Muscle layer of colon (tissue), 2 donors: ENCODE measurements around the gene DNMT3A.

Experiments used
- H3K27ac ChIP-seq: one replicate; pipeline ENCODE4 v1.7.0; 2013; ENCODE audit warnings: low read depth, mild to moderate bottlenecking, low read length, moderate library complexity
- H3K27me3 ChIP-seq, 2 donors: one replicate each; pipeline ENCODE4 v1.7.0; 2013; ENCODE audit warnings: low read length in 2 of 2, mild to moderate bottlenecking in 2 of 2; ENCODE audit not compliant: insufficient read depth in 2 of 2, control insufficient read depth in 1 of 2
- H3K36me3 ChIP-seq: one replicate; pipeline ENCODE4 v1.7.0; 2013; ENCODE audit warnings: mild to moderate bottlenecking, low read length; ENCODE audit not compliant: insufficient read depth
- H3K4me1 ChIP-seq: one replicate; pipeline ENCODE4 v1.7.0; 2013; ENCODE audit warnings: mild to moderate bottlenecking, low read length; ENCODE audit not compliant: insufficient read depth
- H3K4me3 ChIP-seq, 2 donors: one replicate each; pipeline ENCODE4 v1.7.0; 2013; ENCODE audit warnings: low read length in 2 of 2, low read depth in 1 of 2, mild to moderate bottlenecking in 1 of 2, moderate library complexity in 1 of 2
- H3K9ac ChIP-seq: one replicate; pipeline ENCODE4 v1.7.0; 2013; ENCODE audit warnings: low read length
- H3K9me3 ChIP-seq: one replicate; pipeline ENCODE4 v1.7.0; 2013; ENCODE audit warnings: mild to moderate bottlenecking, low read length
- donor health status: abdominal sarcoma.
- donor health status: Adenocarcinoma of cecum.

DNMT3A gene

DNA sequence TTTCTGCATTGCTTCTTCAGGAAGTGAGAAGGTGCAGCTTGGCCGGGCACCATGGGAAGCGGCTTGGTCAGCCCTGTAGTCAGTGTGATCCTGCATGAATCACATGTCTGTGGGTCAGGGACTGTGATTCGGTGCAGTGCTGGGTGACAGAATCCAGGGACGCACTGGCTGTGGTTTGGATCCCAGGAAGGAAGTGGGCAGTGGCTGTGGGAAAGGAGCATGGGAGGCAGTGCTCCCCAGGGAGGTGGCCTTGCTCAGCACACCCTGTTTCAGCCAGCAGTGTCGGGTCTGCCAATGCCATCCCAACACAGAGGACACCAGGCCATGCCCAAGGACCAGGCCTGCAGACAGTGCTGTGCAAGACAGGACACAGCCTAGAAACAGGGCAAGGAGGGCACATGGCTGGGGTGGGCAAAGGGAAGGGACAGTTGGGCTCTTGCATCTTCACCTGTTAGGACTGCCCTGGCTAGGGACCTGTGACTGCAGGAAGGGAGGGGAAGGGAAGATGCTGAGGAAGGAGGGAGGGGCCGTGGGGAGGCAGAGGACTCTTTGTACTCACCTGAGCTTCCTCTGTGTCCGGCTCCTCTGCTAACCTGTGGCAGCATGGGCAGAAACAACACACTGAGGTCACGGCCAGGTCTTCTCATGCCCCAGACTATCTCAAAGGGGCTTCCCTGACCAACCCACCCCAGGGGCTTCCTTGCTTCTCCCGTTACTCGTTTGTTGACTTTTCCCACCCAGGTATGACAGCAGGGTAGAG lies 37.2 kb upstream of the DNMT3A start:
- H3K27ac ChIP-seq, result no peak overlapping the region
- H3K9me3 ChIP-seq, result no peaks in the 10 kb centered on the region
- H3K36me3 ChIP-seq, result no peaks in the 10 kb centered on the region
- no peak overlapping the region for H3K4me3 ChIP-seq
- no peaks in the 10 kb centered on the region for H3K27me3 ChIP-seq
- no peak overlapping the region for H3K9ac ChIP-seq
- H3K4me1 ChIP-seq, result peaks cover 9% of the 10 kb centered on the region

DNA sequence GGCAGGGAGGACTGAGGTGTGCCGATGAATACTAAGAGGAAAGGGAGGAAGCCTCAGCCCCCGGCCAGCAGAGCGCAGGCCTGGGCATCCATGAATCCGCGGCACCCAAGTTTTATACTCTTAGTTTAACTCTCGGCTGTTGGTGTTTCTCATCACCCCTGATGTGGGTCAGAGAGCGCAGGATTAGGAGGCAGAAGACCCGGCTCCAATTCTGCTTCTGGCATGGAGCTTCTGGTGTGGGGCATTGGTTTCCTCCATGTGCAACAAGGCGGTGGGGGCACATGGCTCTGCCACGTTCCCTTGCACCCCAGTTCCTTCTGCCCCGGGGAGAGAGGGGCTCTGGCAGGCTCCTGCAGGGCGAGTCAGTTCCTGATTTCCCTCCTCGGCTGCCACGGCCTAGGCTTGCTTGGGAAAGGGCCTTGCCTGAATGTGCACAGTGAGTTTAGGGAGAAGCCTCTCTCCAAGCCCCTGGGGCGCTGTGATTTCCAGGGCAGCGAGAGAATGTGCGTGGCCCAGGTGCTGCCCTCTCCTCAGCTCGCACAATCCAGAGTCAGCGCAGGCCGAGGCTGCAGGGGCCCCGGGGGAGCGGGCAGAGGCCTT lies 36.2 kb upstream of the DNMT3A start:
- Histone ChIP-seq H3K27me3 (no peaks in the 10 kb centered on the region), H3K4me3 (no peak overlapping the region), H3K27ac (no peak overlapping the region), H3K9me3 (no peaks in the 10 kb centered on the region), H3K4me1 (peaks cover 9% of the 10 kb centered on the region), H3K9ac (no peak overlapping the region), H3K36me3 (no peaks in the 10 kb centered on the region)

DNA sequence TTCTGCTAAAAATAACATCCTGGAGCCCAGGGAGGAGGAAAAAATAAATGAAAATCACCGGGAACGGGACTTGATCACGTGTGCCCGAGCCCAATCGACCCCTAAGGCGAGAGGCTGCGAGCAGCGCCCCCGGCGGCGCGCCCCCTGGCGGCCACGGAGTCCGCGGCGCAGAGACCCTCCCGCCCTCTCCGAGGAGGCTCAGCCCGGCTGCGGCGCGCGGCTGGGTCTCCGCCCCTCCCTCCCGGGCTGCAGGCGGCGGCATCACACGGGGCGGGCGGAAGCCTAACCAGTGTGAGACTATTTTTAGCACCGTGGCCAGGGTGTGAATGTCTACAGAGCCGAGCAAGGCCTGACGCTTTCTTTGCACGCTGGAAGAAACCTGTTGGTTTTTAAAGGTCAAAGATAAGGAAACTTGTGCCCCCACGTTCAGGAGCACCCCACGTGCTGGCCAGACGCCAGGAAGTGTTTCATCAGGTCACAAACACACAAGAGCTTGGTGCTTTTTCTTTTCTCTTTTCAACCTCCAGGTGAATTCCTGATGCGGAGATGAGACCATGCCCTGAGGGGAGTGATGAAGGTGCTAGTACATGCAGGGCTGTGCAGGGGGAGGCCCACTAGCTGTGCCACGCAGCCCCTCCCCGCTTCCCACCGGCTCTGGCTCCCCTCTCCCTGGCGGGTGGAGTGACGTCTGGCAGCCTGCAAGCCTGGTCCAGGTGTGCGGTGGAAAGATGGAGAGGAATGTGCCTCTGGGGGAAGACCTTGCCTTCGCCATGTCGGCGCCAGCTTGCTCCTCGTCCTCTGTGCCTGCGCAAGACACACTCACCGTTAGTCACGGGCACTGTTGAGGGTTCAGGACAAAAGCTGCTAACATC lies 35.3 kb upstream of the DNMT3A start:
- H3K27ac ChIP-seq, result no peak overlapping the region

DNA sequence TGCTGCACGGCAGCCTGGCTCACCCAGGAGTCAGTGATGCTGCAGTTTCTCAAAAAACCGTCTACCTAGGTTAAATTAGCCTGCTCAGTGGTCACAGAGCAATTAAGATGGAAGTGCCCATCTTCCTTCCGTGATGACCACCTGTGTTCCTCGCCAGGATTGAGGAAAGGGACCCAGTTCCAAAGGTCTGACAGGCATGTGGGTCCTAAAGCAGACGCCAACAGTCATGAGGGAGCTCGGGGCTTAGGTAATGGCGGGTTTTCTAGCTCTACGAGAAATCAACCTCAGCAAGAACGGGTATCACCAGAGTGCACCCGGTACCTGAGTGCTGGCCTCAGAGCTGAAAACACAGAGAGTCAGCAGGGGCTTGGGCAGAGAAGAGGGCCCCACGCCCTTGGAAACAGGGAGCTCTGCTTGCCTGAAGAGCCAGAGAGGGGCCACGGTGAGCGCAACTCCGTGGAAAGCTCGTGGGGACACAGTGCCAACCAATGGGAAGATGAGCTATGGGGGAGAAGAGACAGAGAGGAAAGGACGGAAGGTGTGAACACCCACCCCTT lies 34.3 kb upstream of the DNMT3A start:
- Histone ChIP-seq H3K9me3 (no peaks in the 10 kb centered on the region), H3K27ac (no peak overlapping the region), H3K36me3 (no peaks in the 10 kb centered on the region), H3K4me1 (peaks cover 9% of the 10 kb centered on the region), H3K27me3 (no peaks in the 10 kb centered on the region), H3K9ac (no peak overlapping the region), H3K4me3 (peak overlapping the region; percentile 12 to 74)

More for the DNA sequence above, 35.3 kb upstream of the DNMT3A start:
- Histone ChIP-seq H3K4me3 (peak overlapping the region; percentile 12 to 74), H3K9me3 (no peaks in the 10 kb centered on the region), H3K9ac (peak overlapping the region; percentile 52), H3K36me3 (no peaks in the 10 kb centered on the region), H3K4me1 (peaks cover 9% of the 10 kb centered on the region), H3K27me3 (no peaks in the 10 kb centered on the region)

DNA sequence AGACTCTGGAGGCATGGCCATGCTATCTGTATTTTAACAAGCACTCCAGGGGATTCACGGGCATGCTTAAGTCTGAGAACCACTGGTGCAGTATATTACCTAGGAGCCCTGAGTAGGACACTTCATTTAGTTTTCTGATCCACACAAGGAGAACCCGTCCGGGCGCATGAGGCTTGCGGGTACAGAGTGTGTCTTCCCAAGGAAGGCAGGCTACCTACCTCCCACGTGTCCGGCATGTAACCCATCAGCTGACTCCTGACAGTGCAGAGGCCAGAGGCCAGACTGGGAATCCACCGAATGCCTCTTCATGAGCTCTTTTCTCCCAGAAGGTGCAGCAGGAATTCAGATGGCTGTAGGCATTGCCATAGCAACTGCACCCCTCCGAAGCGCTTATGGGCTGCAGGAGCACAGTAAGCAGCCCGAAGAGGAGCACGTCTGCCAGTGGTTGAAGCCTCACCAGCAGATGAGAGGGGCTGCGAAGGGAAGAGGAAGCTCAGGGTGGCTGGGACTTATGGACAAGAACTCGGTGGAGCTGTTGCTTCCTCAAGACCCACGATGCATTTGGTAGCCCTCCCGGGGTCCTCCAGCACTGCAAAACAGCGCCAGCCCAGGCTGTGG lies 33.8 kb upstream of the DNMT3A start:
- Histone ChIP-seq H3K36me3 (no peaks in the 10 kb centered on the region), H3K9ac (no peak overlapping the region), H3K9me3 (no peaks in the 10 kb centered on the region), H3K4me3 (no peak overlapping the region), H3K27ac (no peak overlapping the region), H3K4me1 (peaks cover 9% of the 10 kb centered on the region), H3K27me3 (no peaks in the 10 kb centered on the region)

DNA sequence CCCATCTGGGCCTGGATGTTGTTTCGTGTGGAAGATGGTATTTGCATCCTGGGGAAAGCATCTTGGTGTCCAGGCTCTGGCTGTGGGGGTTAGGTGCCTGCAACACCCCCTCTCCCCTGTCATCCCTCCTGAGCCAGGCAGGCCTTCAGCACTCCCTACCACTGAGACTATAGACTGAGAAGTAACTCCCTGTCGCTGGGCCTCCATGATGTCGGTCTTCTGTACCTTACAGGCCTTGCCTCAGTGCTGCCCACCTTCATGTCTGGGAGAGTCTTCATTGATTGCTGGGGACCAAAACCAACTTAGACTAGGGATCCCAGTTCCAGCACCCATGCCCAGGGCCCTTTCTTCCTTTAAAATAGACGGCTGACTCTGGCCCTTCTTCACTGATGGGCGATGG lies 33.1 kb upstream of the DNMT3A start:
- Histone ChIP-seq H3K36me3 (no peaks in the 10 kb centered on the region), H3K4me3 (no peak overlapping the region), H3K27me3 (no peaks in the 10 kb centered on the region), H3K27ac (no peak overlapping the region), H3K9ac (no peak overlapping the region), H3K4me1 (peaks cover 9% of the 10 kb centered on the region), H3K9me3 (no peaks in the 10 kb centered on the region)

DNA sequence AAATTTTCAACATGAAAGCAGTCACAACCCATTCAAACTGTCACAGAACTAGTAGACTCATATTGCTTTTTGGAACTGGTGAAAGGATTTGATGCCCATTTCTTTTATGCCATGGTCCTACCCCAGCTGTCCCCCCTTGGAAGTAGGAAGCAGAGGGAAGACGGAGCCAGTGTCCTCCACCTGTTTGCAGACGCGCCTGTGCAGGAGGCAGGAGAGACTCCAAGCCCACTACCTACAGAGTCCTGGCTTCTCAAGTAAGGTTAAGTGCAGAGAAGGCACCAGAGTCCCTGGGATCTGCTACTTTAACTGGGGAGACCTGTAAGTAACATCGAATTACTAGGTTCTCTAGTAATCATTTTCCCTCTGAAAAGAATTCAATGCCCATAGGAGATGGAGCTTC lies 32.7 kb upstream of the DNMT3A start:
- H3K27ac ChIP-seq, result no peak overlapping the region
- H3K4me3 ChIP-seq, result no peak overlapping the region
- H3K4me1 ChIP-seq, result peaks cover 9% of the 10 kb centered on the region
- H3K9me3 ChIP-seq, result no peaks in the 10 kb centered on the region
- no peaks in the 10 kb centered on the region for H3K27me3 ChIP-seq
- no peak overlapping the region for H3K9ac ChIP-seq
- H3K36me3 ChIP-seq, result no peaks in the 10 kb centered on the region

DNA sequence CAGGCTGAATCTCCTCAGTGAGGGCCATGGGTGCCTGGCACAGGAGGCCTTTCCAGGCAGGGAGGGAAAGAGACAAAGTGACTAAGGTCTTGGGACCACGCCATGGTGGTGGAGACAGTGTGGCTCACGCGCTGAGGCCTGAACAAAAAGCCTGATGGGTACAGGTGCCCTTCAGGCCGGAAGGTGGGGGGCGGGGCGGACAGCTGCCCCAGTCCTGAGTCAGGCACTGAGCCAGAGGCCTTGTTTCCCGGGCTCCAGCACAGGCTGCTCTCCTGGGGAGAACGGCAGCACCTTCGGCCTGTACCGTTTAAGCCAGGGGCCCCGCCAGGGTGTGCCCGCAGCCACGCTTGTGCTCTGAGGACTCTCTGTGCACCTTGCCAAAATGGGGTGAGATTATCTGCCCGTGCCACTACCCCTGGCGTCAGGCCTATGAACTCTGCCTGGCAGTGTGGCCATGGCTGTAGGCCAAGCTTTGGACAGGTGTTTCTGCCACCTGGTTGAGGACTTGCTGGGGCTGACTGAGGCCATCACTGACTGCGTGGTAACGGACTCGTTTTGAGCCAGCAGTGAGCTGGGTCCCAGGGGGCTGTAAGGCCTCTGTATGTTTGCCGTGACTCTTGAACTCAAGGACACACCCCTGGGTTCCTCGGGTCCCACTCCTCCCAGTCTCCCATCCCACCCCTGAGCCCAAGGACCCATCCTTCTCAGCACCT lies 31.7 kb upstream of the DNMT3A start:
- Histone ChIP-seq H3K27me3 (no peaks in the 10 kb centered on the region), H3K4me3 (no peak overlapping the region), H3K27ac (no peak overlapping the region), H3K9ac (no peak overlapping the region), H3K36me3 (no peaks in the 10 kb centered on the region), H3K9me3 (no peaks in the 10 kb centered on the region), H3K4me1 (peaks cover 9% of the 10 kb centered on the region)

DNA sequence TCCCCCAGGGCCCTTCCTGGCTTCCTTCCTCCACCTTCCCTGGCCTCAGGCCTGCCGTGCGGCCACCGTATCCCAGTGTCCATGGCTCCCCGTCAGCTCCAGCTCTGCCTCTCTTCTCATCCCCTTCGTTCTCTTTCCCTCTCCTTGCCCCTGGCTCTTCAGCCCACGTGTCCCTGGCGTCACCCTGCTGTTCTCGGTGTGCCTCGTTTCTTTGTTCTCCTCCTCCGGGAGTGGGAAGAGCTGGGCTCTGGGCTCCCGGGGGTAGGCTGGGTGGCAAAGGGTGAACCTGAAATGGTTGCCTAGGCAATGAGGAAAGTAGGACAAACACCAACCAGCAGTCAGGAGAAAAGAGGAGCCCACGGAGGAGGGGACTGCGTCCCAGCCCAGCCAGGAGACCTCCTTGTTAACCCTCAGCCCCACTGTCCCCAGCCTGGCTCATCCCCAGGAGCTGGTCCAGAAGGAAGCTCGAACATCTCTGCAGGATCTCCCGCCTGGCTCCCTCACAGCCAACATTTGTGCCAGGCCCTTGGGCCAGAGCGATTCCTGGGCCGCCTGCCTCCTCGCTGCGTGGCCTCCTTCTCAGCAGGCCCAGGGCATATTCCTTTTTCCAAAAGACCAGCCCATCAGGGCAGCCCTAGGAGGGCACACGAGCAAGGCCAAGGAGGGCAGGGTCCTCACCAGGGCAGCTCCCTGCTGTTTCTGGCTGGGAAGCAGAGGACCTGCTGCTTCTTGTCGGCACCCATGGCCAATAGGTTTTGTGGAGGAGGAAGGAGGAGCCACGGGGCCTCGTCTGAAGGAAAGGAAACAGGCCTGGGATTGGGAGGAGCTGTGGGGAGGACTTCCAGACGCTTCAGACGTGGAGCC lies 30.9 kb upstream of the DNMT3A start:
- no peaks in the 10 kb centered on the region for H3K27me3 ChIP-seq
- no peak overlapping the region for H3K4me3 ChIP-seq
- H3K27ac ChIP-seq, result no peak overlapping the region
- H3K9ac ChIP-seq, result no peak overlapping the region
- no peaks in the 10 kb centered on the region for H3K36me3 ChIP-seq
- H3K9me3 ChIP-seq, result no peaks in the 10 kb centered on the region
- peaks cover 8% of the 10 kb centered on the region for H3K4me1 ChIP-seq
